Central memory CD8-positive, alpha-beta T cell (primary cell): ENCODE measurements around the gene ARHGAP42.

Experiments used
- ATAC-seq: fragments of 150-1000 bp; cut with Tn5 transposase; replicated peaks from 2 replicates; pipeline ENCODE4 v1.10.0; 2022; ENCODE audit warnings: mild to moderate bottlenecking, moderate FRiP score, moderate number of reproducible peaks; ENCODE audit not compliant: poor library complexity, severe bottlenecking; ENCODE audit errors: extremely low read depth
- DNase-seq, 2 donors: peaks; one replicate each; pipeline ENCODE4 v3.0.0; 2021; ENCODE audit warnings: low spot score in 2 of 2
- H3K27ac Mint-ChIP-seq: one replicate; pipeline ENCODE4 v1.8.0; 2022; ENCODE audit warnings: low read depth, mild to moderate bottlenecking, moderate library complexity, mixed read lengths
- H3K27me3 Mint-ChIP-seq: one replicate; pipeline ENCODE4 v1.8.0; 2022; ENCODE audit warnings: mixed read lengths
- H3K36me3 Mint-ChIP-seq: one replicate; pipeline ENCODE4 v1.8.0; 2022; ENCODE audit warnings: mild to moderate bottlenecking, moderate library complexity, mixed read lengths; ENCODE audit not compliant: insufficient read depth
- H3K4me1 Mint-ChIP-seq: one replicate; pipeline ENCODE4 v1.8.0; 2022; ENCODE audit warnings: mixed read lengths
- H3K4me3 Mint-ChIP-seq: one replicate; pipeline ENCODE4 v1.8.0; 2022; ENCODE audit warnings: mild to moderate bottlenecking, moderate library complexity, mixed read lengths
- H3K9me3 Mint-ChIP-seq: one replicate; pipeline ENCODE4 v1.8.0; 2022; ENCODE audit warnings: mixed read lengths

The ARHGAP42 gene

DNA sequence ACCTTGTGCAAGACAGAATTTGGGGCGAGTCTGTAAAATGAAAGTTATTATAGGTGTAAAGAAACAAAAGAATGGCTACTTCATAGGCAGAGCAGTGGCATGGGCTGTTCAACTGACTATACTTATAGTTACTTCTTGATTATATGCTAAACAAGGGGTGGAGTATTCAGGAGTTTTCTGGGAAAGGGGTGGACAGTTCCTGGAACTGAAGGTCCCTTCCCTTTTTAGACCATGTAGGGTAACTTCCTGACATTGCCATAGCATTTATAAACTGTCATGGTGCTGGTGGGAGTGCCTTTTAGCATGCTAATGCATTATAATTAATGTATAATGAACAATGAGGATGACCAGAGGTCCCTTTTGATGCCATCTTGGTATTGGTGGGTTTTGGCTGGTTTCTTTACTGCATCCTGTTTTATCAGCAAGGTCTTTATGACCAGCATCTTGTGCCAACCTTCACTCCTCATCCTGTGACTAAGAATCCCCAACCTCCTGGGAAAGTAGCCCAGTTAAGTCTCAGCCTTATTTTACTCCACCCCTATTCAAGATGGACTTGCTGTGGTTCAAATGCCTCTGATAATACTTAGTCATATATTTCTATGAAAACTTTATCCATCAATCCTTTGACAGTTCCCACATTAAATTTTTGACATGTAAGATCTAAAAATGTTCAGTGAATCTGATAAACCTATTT, 118.6 kb downstream of the ARHGAP42 start:
- Mint-ChIP-seq H3K36me3 (no peaks in the 10 kb centered on the region), H3K4me1 (no peaks in the 10 kb centered on the region), H3K27me3 (no peaks in the 10 kb centered on the region), H3K9me3 (peaks cover 15% of the 10 kb centered on the region), H3K4me3 (no peak overlapping the region), H3K27ac (no peak overlapping the region)
- no peak for DNase-seq
- no peak for ATAC-seq

- ATAC-seq (no peak), DNase-seq (no peak)
- Mint-ChIP-seq H3K27ac (no peak overlapping the region), H3K36me3 (no peaks in the 10 kb centered on the region), H3K4me1 (no peaks in the 10 kb centered on the region), H3K27me3 (no peaks in the 10 kb centered on the region), H3K4me3 (no peak overlapping the region), H3K9me3 (peaks cover 15% of the 10 kb centered on the region)
Observed at GRCh38 chr11:100806296-100806695, 119.2 kb downstream of the ARHGAP42 start.

DNA sequence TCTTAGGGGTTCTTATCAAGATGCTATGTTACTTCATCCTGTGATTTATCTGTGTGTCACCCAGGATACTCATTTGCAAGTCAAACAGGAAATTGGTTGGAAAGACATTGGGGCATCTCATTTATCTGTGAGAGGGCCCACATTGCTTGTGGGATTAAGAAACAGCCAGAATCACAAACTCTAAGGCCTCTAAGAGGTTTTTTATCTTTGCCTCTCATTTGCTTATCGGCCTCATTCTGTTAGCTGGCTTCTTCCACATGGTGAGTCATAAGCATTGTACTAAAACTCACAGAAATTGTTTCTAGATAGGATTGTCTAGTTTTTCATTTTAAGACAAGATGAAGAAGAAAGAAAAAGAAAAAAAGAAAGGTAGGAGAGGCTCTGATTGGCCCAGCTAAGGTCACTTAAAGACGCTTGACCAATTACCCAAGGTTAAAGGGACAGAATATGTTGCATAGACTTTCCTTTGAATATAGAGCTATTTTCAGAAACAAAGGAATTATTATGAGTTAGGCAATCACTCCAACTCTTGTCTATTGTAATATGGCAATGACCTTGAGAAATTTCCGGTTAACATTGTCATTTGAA, 121.9 kb downstream of the ARHGAP42 start:
- DNase-seq (no peak), ATAC-seq (no peak)
- Mint-ChIP-seq H3K9me3 (peaks cover 18% of the 10 kb centered on the region), H3K4me1 (no peaks in the 10 kb centered on the region), H3K27ac (no peak overlapping the region), H3K36me3 (no peaks in the 10 kb centered on the region), H3K27me3 (no peaks in the 10 kb centered on the region), H3K4me3 (no peak overlapping the region)

GRCh38 chr11:100810146-100810545, 123.1 kb downstream of the ARHGAP42 start:
- Mint-ChIP-seq H3K4me1 (no peaks in the 10 kb centered on the region), H3K9me3 (peaks cover 18% of the 10 kb centered on the region), H3K27ac (no peak overlapping the region), H3K4me3 (no peak overlapping the region), H3K36me3 (no peaks in the 10 kb centered on the region), H3K27me3 (no peaks in the 10 kb centered on the region)
- DNase-seq = no peak
- ATAC-seq = no peak

DNA sequence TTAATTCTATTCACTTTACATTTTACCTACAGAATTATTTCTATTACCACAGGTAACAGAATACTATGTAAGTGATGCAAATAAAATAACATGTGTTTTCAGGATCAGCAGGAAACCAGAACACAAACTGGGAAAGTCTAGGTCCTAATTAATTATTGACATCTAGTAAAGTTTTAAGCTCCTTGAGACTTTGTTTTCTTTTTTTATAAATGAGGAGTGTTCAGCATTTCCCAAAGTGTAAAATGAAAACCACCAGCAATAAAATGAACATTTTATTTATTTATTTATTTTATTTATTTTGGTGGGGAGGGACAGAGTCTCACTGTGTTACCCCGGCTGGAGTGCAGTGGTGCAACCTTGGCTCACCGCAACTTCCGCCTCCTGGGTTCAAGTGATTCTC, 123.6 kb downstream of the ARHGAP42 start:
- no peak overlapping the region for H3K4me3 Mint-ChIP-seq
- ATAC-seq = no peak
- peaks cover 18% of the 10 kb centered on the region for H3K9me3 Mint-ChIP-seq
- H3K36me3 Mint-ChIP-seq = no peaks in the 10 kb centered on the region
- no peaks in the 10 kb centered on the region for H3K4me1 Mint-ChIP-seq
- no peak overlapping the region for H3K27ac Mint-ChIP-seq
- no peak for DNase-seq
- H3K27me3 Mint-ChIP-seq = no peaks in the 10 kb centered on the region

- H3K27ac Mint-ChIP-seq = no peak overlapping the region
- H3K4me3 Mint-ChIP-seq = no peak overlapping the region
- DNase-seq = no peak
- ATAC-seq = no peak
- H3K9me3 Mint-ChIP-seq = peaks cover 16% of the 10 kb centered on the region
- H3K4me1 Mint-ChIP-seq = no peaks in the 10 kb centered on the region
- H3K36me3 Mint-ChIP-seq = no peaks in the 10 kb centered on the region
- H3K27me3 Mint-ChIP-seq = no peaks in the 10 kb centered on the region
Observed at GRCh38 chr11:100812517-100812916, 125.4 kb downstream of the ARHGAP42 start.

DNA sequence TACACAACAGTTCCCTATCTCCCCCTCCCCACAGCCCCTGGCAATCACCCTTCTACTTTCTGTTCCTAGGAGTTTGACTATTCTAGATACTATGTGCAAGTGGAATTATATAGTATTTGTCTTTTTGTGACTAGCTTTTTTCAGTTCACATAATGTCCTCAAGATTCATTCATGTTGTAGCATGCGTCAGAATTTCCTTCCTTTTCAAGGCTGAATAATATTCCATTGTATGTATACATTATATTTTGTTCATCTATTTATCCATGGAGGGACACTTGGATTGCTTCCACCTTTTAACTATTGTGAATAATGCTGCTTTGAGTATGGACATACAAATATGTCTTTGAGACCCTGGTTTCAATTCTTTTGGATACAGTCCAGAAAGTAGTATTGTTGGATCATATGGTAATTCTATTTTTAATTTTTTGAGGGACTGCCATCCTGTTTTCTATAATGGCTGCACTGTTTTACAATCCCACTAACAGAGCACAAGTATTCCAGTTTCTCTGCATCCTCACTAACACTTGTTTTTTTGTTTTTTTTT, 128.8 kb downstream of the ARHGAP42 start:
- no peak overlapping the region for H3K4me3 Mint-ChIP-seq
- peaks cover 20% of the 10 kb centered on the region for H3K9me3 Mint-ChIP-seq
- DNase-seq (no peak), ATAC-seq (no peak)
- H3K27ac Mint-ChIP-seq = no peak overlapping the region
- no peaks in the 10 kb centered on the region for H3K4me1 Mint-ChIP-seq
- H3K36me3 Mint-ChIP-seq = no peaks in the 10 kb centered on the region
- no peaks in the 10 kb centered on the region for H3K27me3 Mint-ChIP-seq

DNA sequence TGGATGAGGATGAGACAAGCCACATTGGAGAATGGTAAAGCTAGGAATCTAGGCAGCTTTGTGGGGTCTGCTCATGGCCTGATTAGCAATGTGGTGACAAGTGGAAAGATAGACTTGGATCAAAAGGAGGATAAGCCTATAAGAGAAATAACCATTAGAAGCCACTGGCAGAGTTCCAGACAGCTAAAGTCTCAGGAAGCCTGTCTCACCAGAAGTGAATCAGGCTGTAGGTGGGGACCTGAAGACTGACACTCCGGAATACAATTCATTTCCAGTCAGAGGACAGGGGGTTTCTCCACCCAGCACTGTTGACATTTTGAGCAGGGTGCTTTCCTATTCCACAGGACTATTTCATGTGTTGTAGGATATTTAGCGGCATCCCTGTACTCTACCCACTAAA, 129.7 kb downstream of the ARHGAP42 start:
- Mint-ChIP-seq H3K4me3 (no peak overlapping the region), H3K9me3 (peaks cover 26% of the 10 kb centered on the region), H3K4me1 (no peaks in the 10 kb centered on the region), H3K27ac (no peak overlapping the region), H3K36me3 (no peaks in the 10 kb centered on the region), H3K27me3 (no peaks in the 10 kb centered on the region)
- ATAC-seq (no peak), DNase-seq (no peak)

DNA sequence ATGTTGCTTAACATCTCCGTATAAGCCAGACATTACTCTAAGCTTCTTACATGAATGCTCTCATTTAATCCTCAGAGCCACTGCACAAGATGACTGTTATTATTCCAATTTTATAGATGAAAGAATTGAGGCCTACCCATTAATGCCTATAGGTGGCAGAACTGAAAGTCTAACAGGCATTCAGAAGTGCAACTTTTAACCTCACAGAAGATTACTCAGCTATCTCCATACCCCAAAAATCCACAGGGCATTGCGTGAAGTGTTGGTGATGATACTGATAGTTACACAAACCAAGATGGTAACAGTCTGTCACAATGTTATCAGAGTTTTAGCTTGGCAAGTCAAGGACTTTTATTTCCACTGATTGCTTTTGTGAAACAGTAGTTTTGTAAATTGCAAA, 130.5 kb downstream of the ARHGAP42 start:
- H3K36me3 Mint-ChIP-seq = no peaks in the 10 kb centered on the region
- H3K4me1 Mint-ChIP-seq = no peaks in the 10 kb centered on the region
- DNase-seq (no peak), ATAC-seq (no peak)
- no peak overlapping the region for H3K4me3 Mint-ChIP-seq
- no peak overlapping the region for H3K27ac Mint-ChIP-seq
- peaks cover 22% of the 10 kb centered on the region for H3K9me3 Mint-ChIP-seq
- no peaks in the 10 kb centered on the region for H3K27me3 Mint-ChIP-seq

GRCh38 chr11:100820621-100821020, 133.5 kb downstream of the ARHGAP42 start:
- Mint-ChIP-seq H3K27me3 (no peaks in the 10 kb centered on the region), H3K4me3 (no peak overlapping the region), H3K27ac (no peak overlapping the region), H3K36me3 (no peaks in the 10 kb centered on the region), H3K9me3 (peaks cover 14% of the 10 kb centered on the region), H3K4me1 (no peaks in the 10 kb centered on the region)
- no peak for DNase-seq
- ATAC-seq = no peak

DNA sequence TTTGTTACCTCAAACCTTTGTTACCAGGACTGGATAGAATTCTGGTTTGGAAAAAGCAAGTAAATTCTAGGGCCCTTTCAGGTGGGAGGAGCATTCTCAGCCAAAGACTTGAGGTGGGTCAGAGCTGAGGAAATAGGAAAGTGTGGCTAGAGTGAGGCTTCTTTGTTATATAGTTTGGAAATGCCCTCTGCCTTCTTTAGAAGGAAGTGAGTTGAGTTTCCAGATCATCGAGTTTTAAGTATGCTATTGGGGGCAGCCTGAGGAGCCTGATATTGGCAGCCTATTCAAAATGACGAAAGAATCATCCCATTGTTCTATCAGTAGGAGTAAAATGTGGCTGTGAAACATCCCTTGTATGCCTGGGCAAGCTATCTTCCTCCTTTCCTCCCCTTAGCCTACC, 134.1 kb downstream of the ARHGAP42 start:
- Mint-ChIP-seq H3K4me1 (no peaks in the 10 kb centered on the region), H3K4me3 (no peak overlapping the region), H3K27me3 (no peaks in the 10 kb centered on the region), H3K36me3 (no peaks in the 10 kb centered on the region), H3K9me3 (peaks cover 14% of the 10 kb centered on the region), H3K27ac (no peak overlapping the region)
- ATAC-seq = no peak
- no peak for DNase-seq

DNA sequence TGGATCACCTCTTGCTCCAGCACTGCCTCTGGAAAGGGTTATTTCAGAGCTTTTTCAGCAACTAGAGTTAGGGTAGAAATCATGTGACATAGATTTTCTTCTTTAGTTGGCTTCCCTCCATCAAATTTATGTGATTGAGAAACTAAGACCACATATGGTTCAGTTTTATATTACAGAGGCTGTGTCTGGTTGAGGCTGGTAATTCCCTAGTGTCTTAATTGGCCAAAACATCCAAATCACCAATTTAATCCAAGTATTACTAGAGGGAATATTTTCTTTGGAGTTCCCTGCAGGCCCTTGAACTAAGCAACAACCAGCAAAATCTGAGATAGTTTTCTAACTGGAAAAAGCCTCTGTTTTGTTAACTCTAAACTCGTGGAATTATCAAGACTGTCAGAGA, 136.3 kb downstream of the ARHGAP42 start:
- ATAC-seq (no peak), DNase-seq (no peak)
- no peaks in the 10 kb centered on the region for H3K27me3 Mint-ChIP-seq
- H3K4me3 Mint-ChIP-seq = no peak overlapping the region
- peaks cover 8% of the 10 kb centered on the region for H3K9me3 Mint-ChIP-seq
- no peaks in the 10 kb centered on the region for H3K36me3 Mint-ChIP-seq
- H3K27ac Mint-ChIP-seq = no peak overlapping the region
- no peaks in the 10 kb centered on the region for H3K4me1 Mint-ChIP-seq

DNA sequence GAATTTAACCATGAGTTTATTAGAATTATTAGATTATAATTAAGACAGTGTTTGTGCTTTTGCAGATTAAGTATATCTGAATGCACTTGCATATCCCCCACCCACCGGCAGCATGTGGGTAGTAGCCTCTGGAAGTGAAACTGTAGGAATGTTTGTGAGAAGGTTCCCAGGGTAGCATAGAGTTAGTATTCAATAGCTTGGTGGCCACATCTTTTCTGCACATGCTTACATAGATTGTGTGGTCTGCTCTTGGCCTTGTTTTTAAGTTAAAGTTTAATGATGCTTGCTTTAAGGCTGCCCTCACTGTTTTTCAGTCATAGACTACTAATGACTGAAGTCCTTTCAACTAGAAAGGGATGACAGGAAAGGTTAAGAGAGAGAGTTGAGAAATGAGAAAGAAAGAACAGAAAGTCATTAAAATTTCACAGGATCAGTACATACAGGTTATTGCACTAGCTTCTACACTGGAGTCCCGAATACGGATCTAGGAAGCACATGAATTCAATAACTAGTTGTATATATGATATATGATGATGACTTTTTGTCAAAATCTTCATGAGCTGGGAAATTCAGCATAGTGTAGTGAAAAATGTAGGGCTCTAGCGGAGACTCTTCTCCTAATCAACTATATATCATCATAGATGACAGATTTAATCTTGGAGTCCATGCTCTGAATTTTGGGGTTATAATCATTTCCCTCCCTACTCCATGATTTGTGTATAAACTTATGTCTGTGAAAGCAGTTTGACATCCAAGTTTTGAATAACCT, 137.1 kb downstream of the ARHGAP42 start:
- Mint-ChIP-seq H3K27ac (no peak overlapping the region), H3K36me3 (no peaks in the 10 kb centered on the region), H3K27me3 (no peaks in the 10 kb centered on the region), H3K4me1 (no peaks in the 10 kb centered on the region), H3K9me3 (peaks cover 6% of the 10 kb centered on the region), H3K4me3 (no peak overlapping the region)
- no peak for DNase-seq
- no peak for ATAC-seq
